GM12875 (cell line): Measurements from ENCODE around the gene ZNF276.
"Not testable (repeated sequence)": the region's sequence is repeated elsewhere in the genome, so short reads cannot be mapped to it uniquely, and the experiment has no call there.

Source experiments
- H3K4me3 ChIP-seq: one replicate; pipeline ENCODE4 v1.5.1; 2011; ENCODE audit warnings: low read depth, low read length, control low read depth
- TF ChIP-seq, protein P1 (sequence below): IDR thresholded peaks from 2 replicates; pipeline ENCODE4 v1.5.1; 2011; ENCODE audit warnings: low read depth, mild to moderate bottlenecking, control low read depth, inconsistent platforms, low read length, moderate library complexity, borderline replicate concordance; ENCODE audit not compliant: insufficient read depth

Gene ZNF276

DNA sequence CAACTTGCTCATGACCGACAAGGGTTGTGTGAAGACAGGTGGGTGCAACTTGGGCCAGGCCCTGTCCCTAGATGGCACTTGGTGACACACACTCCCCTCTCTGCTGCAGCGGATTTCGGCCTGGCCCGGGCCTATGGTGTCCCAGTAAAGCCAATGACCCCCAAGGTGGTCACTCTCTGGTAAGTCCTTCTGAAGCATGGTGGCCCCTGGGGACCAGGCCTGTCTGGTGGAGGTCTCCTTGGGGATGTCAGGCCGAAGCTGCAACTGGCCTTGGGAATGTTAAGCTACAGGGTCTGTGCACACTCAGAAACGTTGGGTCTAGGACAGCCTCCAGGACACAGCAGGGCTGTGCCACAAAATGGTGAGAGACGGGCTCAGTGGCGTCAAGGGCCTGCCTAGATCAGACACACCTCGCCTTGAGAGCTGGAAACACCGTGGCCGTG lies 28.0 kb upstream of the ZNF276 start:
- TF ChIP-seq, protein P1, sequence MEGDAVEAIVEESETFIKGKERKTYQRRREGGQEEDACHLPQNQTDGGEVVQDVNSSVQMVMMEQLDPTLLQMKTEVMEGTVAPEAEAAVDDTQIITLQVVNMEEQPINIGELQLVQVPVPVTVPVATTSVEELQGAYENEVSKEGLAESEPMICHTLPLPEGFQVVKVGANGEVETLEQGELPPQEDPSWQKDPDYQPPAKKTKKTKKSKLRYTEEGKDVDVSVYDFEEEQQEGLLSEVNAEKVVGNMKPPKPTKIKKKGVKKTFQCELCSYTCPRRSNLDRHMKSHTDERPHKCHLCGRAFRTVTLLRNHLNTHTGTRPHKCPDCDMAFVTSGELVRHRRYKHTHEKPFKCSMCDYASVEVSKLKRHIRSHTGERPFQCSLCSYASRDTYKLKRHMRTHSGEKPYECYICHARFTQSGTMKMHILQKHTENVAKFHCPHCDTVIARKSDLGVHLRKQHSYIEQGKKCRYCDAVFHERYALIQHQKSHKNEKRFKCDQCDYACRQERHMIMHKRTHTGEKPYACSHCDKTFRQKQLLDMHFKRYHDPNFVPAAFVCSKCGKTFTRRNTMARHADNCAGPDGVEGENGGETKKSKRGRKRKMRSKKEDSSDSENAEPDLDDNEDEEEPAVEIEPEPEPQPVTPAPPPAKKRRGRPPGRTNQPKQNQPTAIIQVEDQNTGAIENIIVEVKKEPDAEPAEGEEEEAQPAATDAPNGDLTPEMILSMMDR = no peak
- H3K4me3 ChIP-seq = no peak overlapping the region

DNA sequence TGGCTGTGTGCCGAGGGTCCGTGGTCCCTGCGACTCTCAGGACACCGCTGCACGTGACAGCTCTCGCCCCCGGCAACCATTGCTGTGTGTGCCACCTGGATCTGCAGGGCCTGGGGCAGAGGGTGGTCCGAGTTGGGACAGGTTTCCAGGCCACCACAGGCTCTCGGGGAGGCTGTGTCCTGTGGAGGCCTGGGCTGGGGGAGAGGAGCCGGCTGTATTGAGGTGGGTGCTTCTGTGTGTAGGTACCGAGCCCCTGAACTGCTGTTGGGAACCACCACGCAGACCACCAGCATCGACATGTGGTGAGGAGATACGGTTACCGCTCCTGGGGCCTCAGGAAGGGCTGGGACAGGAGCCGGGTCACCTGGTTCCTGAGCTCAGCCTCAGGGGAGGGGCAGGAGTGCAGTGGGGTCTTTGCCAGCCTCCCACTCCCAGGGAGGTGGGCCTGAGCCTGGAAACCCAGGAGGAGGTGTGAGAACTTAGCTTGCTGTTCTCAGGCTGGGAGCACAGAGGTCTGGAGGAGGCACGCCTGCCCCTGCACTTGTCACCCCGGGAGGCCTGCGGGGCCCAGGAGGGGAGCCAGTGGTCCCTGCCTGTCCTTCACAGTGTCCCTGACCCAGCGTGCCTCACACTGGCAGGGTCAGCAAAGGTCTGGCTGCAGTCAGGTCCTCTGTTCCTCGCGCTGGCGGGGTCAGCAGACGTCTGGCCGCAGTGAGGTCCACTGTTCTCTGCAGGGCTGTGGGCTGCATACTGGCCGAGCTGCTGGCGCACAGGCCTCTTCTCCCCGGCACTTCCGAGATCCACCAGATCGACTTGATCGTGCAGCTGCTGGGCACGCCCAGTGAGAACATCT lies 27.2 kb upstream of the ZNF276 start:
- TF ChIP-seq, protein P1 = no peak
- no peak overlapping the region for H3K4me3 ChIP-seq

DNA sequence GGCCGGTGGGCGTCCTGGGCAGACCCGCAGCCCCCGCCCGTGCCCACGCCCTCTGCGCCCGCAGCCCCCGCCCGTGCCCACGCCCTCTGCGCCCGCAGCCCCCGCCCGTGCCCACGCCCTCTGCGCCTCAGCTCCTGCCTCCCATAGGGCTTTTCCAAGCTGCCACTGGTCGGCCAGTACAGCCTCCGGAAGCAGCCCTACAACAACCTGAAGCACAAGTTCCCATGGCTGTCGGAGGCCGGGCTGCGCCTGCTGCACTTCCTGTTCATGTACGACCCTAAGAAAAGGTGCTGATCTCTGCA lies 26.6 kb upstream of the ZNF276 start:
- not testable (repeated sequence) for H3K4me3 ChIP-seq

DNA sequence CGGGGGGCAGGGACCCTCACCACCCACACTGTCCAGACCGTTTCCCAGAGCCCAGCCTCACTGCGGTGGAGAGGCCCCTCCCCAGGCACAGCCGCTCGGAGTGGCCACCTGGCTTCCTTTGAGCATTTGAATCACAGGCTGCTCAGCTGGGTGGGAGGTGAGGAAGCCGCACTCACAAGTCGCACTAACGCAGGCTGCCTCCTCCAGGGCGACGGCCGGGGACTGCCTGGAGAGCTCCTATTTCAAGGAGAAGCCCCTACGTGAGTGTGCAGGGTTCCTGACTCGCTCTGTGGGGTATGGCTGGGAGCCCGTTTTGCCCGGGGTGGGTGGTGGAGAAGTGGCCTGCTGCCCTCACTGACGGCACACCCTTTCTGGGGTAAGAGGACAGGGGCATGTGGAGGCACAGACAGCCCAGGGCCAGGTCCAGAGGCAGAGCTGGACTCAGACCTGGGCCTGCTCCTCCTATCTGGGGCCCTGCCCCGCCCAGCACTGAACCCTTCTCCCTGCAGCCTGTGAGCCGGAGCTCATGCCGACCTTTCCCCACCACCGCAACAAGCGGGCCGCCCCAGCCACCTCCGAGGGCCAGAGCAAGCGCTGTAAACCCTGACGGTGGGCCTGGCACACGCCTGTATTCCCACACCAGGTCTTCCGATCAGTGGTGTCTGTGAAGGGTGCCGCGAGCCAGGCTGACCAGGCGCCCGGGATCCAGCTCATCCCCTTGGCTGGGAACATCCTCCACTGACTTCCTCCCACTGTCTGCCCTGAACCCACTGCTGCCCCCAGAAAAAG lies 26.1 kb upstream of the ZNF276 start:
- TF ChIP-seq, protein P1 = no peak
- no peak overlapping the region for H3K4me3 ChIP-seq

DNA sequence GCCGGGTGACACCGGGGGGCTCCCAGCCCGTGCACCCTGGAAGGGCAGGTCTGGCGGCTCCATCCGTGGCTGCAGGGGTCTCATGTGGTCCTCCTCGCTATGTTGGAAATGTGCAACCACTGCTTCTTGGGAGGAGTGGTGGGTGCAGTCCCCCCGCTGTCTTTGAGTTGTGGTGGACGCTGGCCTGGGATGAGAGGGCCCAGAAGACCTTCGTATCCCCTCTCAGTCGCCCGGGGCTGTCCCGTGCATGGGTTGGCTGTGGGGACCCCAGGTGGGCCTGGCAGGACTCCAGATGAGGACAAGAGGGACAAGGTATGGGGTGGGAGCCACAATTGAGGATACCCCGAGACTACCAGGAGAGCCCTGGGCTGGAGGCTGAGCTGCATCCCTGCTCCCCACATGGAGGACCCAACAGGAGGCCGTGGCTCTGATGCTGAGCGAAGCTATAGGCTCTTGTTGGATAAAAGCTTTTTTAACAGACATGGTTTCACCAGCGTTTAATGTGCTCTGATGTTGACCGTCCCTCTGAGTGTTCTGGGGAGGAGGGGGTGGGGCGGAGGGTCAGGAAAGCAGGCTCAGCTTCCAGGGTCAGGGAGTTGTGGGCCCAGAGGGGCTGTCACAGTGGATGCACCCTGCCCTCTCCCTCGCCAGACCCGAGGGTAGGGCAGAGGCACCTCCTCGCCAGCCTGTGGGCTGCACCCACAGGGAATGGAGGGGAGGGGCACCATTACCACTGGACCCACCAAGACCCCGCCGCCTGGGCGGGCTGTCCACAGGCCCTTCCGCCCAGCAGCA lies 25.3 kb upstream of the ZNF276 start:
- no peak overlapping the region for H3K4me3 ChIP-seq
- TF ChIP-seq, protein P1 = no peak

DNA sequence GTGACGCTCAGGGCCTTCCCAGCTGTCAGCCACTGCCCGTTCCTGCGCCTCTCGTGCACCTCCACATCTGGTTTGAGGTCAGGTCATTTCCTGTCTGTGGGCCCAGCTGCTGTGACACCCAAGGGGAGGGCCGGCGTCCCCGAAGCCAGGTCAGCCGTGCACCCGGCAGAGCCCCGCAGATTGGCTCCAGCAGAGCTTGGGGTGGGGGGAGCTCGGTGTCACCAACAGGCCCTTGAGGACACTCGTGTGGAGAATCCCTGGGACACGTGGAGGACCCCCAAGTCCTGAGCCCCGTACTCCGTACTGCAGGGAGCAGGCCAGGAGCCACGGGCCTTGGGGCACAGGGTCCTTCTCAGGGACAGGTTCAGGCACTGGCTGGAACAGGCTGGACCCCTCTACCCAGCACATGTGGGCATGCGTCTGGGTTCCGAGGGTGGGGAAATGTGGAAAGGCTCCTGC lies 24.6 kb upstream of the ZNF276 start:
- TF ChIP-seq, protein P1 = no peak
- no peak overlapping the region for H3K4me3 ChIP-seq

DNA sequence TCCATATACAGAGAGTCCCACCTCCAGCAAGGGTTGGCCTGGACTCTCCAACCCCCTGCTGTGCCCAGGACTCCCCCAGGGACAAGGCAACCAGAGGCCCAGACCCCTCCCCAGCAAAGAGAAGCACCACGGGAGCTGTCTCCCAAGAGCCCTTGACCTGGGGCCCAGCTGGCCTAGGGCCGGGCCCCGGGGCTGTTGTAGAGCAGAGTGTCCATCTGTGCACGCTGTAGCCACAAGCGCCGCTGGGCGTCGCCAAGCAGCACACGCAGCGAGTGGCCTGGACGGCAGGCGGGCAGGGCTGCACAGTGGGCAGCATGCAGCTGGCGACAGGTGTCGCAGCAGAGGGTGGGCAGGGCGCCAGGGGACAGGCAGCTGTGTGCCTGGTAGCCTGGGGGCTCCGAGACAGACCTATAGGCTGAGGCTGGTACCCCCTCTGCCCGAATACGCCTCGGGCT lies 24.1 kb upstream of the ZNF276 start:
- no peak overlapping the region for H3K4me3 ChIP-seq
- TF ChIP-seq, protein P1 = no peak
